Cardiac fibroblast (primary cell): ENCODE measurements around the gene GPT2.

Source experiments
- DNase-seq, 2 donors: peaks; one replicate each; pipeline versions ENCODE4 v3.0.0 to v3.0.0-alpha.2; 2010; ENCODE audit warnings: low read depth in 2 of 2
- H3K4me3 ChIP-seq, 2 donors: replicated peaks in 1 of 2; 1 replicate in 1 of 2; 2 replicates in 1 of 2; pipeline ENCODE4 v1.5.1; 2011; ENCODE audit warnings: low read depth in 2 of 2, low read length in 2 of 2, mild to moderate bottlenecking in 2 of 2, moderate library complexity in 1 of 2
- TF ChIP-seq, protein P1 (sequence below): IDR thresholded peaks from one replicate; pipeline ENCODE4 v1.5.1; 2011; ENCODE audit warnings: low read depth, mild to moderate bottlenecking, low read length, inconsistent platforms

Gene GPT2

DNA sequence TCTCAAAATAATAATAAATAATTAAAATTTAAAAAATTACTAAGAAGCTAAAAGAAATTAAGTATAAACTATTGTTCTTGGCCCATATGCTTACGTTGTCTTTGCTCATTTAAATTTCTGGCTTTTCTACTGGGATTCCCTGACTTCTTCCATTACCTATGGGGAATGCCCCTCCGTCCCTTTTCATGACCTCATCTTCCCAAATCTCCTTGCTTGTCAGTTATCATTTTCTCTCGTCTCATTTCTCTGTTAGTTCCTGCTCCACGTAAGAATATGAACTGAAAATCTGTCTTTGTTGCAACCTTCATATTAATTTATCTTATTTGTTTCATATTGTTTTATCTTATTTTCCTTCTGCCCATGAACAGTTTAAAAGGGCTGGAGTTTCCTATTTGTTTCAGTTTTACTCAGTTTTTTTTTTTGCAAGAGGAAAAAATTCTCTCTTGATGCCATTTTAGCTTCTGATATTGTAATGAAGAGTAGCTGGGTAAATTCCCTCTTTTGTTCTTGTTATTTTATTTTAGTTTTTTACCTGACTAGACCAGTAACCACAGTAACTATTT, 91.8 kb downstream of the GPT2 start:
- TF ChIP-seq, protein P1, sequence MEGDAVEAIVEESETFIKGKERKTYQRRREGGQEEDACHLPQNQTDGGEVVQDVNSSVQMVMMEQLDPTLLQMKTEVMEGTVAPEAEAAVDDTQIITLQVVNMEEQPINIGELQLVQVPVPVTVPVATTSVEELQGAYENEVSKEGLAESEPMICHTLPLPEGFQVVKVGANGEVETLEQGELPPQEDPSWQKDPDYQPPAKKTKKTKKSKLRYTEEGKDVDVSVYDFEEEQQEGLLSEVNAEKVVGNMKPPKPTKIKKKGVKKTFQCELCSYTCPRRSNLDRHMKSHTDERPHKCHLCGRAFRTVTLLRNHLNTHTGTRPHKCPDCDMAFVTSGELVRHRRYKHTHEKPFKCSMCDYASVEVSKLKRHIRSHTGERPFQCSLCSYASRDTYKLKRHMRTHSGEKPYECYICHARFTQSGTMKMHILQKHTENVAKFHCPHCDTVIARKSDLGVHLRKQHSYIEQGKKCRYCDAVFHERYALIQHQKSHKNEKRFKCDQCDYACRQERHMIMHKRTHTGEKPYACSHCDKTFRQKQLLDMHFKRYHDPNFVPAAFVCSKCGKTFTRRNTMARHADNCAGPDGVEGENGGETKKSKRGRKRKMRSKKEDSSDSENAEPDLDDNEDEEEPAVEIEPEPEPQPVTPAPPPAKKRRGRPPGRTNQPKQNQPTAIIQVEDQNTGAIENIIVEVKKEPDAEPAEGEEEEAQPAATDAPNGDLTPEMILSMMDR: no peak
- no peak for DNase-seq
- no peak overlapping the region for H3K4me3 ChIP-seq

DNA sequence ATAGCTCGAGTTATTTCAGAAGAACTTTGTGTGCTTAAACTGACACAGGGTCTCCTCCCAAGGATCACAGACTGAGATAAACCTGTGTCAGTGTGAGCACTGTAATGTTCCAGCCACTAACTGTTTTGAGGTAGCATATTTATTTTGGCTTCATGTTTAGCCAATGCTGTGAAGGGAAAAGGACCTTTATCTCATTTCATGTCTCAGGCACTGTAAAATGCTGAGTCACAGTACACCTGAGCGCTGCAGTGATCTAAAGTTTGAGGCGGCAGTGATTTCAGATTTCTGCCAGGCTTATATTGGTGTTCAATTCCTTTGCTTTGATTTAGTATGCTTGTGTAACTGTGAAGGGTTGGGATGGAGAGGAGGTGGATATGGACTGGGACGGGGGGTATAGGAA, 92.4 kb downstream of the GPT2 start:
- H3K4me3 ChIP-seq: no peak overlapping the region
- TF ChIP-seq, protein P1: no peak
- no peak for DNase-seq
